GM19438 (cell line): ENCODE results near the gene SYNDIG1L.

ENCODE experiments used
- ATAC-seq: cut with Tn5 transposase; IDR thresholded peaks from one replicate; pipeline ENCODE4 v1.9.1; 2021; ENCODE audit warnings: low read depth; ENCODE audit not compliant: unreplicated experiment

SYNDIG1L gene

GRCh38 chr14:74364271-74364880 is 61.6 kb downstream of the SYNDIG1L start:
- ATAC-seq: no peak

- no peak for ATAC-seq
Measured at GRCh38 chr14:74362361-74362915, 63.6 kb downstream of the SYNDIG1L start.

GRCh38 chr14:74360163-74360562 is 65.8 kb downstream of the SYNDIG1L start:
- no peak for ATAC-seq

- ATAC-seq: no peak
Measured at GRCh38 chr14:74358176-74358829, 67.7 kb downstream of the SYNDIG1L start.

GRCh38 chr14:74357585-74357984 is 68.4 kb downstream of the SYNDIG1L start:
- no peak for ATAC-seq

- no peak for ATAC-seq
Measured at GRCh38 chr14:74356892-74357575, 69.0 kb downstream of the SYNDIG1L start.
